DOHH2 (cell line): ENCODE measurements around the gene DYRK2.

Experiments
- CTCF ChIP-seq: fragments of 200-600 bp; sonication (generic); IDR thresholded peaks from one replicate; pipeline ENCODE4 v1.5.1; 2014; ENCODE audit warnings: antibody characterized with exemption, mild to moderate bottlenecking, low read depth, low read length; ENCODE audit not compliant: poor library complexity, severe bottlenecking
- EZH2phosphoT487 ChIP-seq: fragments of 200-600 bp; sonication (generic); IDR thresholded peaks from 2 replicates; pipeline ENCODE4 v1.6.1; 2017; ENCODE audit warnings: borderline replicate concordance, mild to moderate bottlenecking, antibody characterized with exemption, low read length, moderate library complexity, mixed read lengths

GRCh38 chr12:67634303-67634761 lies 14.2 kb upstream of the DYRK2 start:
- TF ChIP-seq CTCF, result no peak
- TF ChIP-seq EZH2phosphoT487, result no peak
